ENCODE data around the gene INPP4B.
"Not testable (repeated sequence)": the region's sequence is repeated elsewhere in the genome, so short reads cannot be mapped to it uniquely, and the experiment has no call there.

INPP4B gene

GRCh38 chr4:142530728-142531127 is 315.4 kb downstream of the INPP4B start:
- no peak for DNase-seq

- DNase-seq, result no peak
Observed at GRCh38 chr4:142528433-142528832, 317.7 kb downstream of the INPP4B start.

GRCh38 chr4:142523111-142523510 is 323.0 kb downstream of the INPP4B start:
- no peak for DNase-seq

GRCh38 chr4:142519342-142519741 is 326.8 kb downstream of the INPP4B start:
- DNase-seq, result no peak

DNA sequence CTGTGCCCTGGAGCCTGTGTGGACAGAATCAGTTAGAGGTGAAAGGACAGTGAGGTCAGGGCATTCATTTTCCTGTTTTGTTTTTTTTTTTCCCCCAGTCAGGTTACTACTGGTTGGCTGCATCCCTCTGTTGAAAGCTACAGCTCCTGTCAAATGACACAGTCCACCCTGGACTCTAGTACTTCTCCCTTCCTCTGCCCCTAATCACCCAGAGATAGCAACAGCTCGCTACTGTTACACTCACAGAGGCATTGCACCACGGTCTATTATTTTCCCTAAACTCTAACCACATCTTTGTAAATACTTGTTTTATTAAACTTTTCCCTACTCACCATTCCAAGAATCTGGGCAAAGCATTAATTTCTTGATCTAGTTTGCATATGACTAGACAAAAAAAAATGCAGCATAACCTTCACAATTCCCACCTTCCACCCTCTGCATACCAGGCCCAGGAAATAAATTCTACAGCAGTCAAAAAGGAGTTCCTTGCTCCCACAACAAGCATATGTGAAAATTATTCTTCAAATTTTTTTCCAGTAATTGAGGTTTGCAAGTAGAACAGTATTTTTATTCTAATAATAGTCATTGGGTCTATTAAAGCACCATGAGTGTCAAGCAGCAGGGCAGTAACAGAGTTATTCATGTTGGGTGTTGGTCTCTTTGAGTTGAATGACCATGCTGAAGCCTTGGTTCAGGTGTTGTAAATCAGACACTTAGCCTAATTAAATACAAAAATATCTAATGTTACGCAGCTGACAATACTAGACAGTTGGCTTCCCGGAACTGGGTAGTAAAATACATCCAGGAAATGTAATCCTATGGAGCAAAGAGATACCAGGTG is 329.2 kb downstream of the INPP4B start:
- DNase-seq, result no peak

GRCh38 chr4:142512161-142512560 is 333.9 kb downstream of the INPP4B start:
- no peak for DNase-seq

DNA sequence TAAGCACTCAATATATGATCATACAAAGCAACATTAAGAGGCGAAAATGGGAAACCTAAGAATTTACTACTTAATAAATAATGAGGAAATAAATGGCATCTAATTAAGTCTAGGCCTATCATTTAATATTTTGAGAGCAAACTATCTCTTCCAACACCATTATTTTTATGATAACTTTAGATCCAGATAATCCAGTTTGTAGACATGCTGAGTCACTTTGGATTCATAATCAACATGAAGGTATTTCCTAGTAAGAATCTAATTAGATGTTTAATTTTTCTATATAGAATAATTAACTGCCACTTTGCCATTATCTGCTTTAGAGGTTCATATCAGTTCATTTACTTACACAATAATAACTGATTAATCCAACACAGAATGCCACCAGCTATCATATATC is 336.2 kb downstream of the INPP4B start:
- no peak for DNase-seq

GRCh38 chr4:142509381-142509780 is 336.7 kb downstream of the INPP4B start:
- not testable (repeated sequence) for DNase-seq

DNA sequence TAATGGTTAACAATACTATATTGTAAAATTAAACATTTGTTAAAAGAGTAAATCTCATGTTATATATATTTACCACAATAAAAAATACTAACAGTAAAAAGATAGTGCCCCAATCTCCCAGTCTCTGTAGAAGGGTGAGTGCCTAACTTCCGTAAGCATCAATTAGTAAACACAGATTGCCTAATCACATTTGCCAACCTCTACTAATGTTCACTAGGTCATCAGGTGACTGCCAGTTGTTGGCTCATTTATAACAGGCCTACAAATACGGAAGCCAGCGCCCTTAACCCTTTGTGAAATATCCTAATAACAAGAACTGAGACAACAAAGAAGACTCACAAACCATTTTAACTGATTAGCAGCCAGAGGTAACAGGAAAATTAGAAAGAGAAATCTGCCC is 345.1 kb downstream of the INPP4B start:
- no peak for DNase-seq

- DNase-seq, result no peak
Observed at GRCh38 chr4:142497606-142498005, 348.5 kb downstream of the INPP4B start.

- DNase-seq, result no peak
Observed at GRCh38 chr4:142493255-142494110, 352.6 kb downstream of the INPP4B start.

- no peak for DNase-seq
Observed at GRCh38 chr4:142485452-142485851, 360.6 kb downstream of the INPP4B start.

DNA sequence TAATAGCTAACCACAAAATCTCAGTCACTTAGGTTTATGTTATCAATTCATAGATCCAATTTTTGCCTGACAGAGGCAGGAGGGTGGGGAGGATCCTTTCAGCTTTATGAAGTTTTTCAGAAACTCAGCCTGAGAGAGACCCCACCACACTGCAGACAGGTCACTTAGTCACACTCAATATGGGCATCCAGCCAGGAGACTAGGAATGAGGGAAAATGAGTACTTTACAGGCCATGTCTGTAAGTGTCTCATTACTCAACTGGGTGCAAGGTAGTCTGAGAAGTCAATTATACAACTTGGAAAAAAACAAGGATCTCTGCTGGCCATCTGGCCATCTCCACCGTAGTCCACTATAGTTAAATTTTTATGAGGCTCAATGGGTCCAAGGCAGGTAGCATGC is 365.9 kb downstream of the INPP4B start:
- no peak for DNase-seq

- DNase-seq, result no peak
Observed at GRCh38 chr4:142475663-142476062, 370.4 kb downstream of the INPP4B start.

DNA sequence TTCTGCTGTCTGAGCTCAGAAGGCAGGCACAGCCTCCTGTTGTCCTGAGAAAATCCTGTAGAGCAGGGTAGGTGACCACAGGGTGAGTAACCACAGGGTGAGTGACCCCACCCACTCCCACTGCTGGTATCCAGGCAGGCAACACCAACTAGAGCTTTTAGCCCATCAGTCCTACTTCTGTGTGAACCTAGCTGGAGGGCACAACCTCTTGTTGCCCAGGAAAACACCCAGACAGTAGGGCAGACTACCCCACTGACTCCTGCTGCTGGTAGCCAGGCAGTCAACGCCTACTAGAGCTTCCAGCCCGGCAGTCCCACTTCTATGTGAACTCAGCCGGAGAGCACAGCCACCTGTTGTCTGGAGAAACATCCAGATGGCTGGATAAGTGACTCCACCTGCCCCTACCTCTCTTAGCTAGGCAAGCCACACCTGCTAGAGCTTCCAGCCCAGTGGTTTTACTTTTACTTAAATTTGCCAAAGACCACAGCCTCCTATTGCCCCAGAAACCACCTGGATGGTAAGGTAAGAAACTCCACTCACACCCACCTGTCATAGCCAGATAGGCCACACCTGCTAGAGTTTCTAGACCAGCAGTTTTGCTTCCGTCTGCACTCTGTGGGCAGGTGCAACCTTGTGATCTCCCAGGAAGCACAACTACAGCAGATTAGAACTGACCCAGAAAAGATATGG is 371.6 kb downstream of the INPP4B start:
- no peak for DNase-seq

DNA sequence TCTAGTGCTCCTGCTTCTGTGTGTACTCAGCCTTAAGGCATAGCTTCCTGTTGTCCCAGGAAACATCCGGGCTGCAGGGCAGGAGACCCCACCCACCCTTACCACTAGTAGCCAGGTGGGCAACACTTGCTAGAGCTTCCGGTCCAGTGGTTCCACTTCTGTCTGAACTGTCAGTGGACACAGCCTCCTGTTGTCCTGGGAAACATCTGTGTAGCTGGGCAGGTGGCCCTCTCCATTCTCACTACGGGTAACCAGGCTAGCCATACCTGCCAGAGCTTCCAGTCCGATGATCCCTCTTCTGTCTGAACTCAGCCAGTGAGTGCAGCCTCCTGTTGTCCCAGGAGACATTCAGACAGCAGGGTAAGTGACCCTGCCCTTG is 372.2 kb downstream of the INPP4B start:
- no peak for DNase-seq

- DNase-seq, result no peak
Observed at GRCh38 chr4:142473218-142473959, 372.7 kb downstream of the INPP4B start.

GRCh38 chr4:142467088-142467487 is 379.0 kb downstream of the INPP4B start:
- DNase-seq, result no peak

DNA sequence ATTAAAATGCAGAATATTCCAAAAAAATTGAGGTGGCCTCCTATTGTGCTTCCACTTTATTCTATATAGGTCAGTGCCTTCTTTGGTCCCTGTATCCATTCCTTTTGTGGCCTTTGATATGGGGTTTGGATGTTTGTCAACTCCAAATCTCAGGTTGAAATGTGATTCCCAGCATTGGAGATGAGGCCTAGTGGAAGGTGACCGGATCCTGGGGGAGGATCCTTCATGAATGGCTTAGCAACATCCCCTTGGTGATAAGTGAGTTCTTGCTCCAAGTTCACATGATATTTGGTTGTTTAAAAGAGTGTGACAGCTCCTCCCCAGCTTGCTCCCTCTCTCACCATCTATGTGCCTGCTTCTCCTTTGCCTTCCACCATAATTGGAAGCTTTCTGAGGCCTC is 380.6 kb downstream of the INPP4B start:
- DNase-seq, result no peak

DNA sequence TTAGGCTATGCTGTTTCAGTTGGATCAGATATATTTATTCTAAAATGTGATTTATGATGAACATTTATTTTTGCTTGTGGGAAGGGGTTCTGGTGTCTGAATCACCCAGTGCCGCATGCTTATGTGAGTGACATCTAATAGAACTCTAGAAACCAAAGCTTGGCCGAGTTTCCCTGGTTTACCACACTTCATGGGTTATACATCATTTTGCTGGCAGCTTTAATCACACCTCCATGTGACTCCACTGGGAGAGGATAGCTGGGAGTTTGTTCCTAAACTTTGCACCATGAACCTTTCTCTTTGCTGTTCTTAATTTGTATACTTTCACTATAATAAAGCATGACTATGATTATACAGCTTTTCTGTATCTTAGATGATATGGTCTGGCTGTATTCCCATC is 382.9 kb downstream of the INPP4B start:
- DNase-seq, result no peak

- DNase-seq, result no peak
Observed at GRCh38 chr4:142452161-142452855, 393.8 kb downstream of the INPP4B start.

- DNase-seq, result no peak
Observed at GRCh38 chr4:142449771-142450373, 396.2 kb downstream of the INPP4B start.
